ENCODE measurements around the gene CYP2A6. TPM values are rescaled to one million over a fixed set of nuclear protein-coding genes. Genes with fewer than 3 reads are reported as not detected.

The CYP2A6 gene
- total RNA-seq, 2 experiments from 2014 or later = not detected

- Mint-ChIP-seq H3K27me3 (no peaks in the 10 kb centered on the region), H3K27ac (peak overlapping the region; percentile 88), H3K9me3 (ENCODE audit: low read depth) (no peaks in the 10 kb centered on the region), H3K36me3 (ENCODE audit: low read depth) (peaks cover 28% of the 10 kb centered on the region), H3K4me1 (peaks cover 62% of the 10 kb centered on the region), H3K4me3 (peak overlapping the region; percentile 91)
- ChIA-PET CTCF (interaction anchor here (1.1 to 4.3 kb wide), 3 partner anchors 19 to 137 kb away, joined by 3 to 47 read pairs (median 12); partner anchors contain the start of gene RAB4B), POLR2A (interaction anchor here (1.1 to 1.8 kb wide), 3 partner anchors 21 to 83 kb away, joined by 3 to 25 read pairs (median 6); partner anchors contain the start of genes COQ8B, ITPKC and RAB4B)
- ATAC-seq = no peak
- intact Hi-C loops (cut with DNase I, micrococcal nuclease) = loop anchor here (1.0 to 10.0 kb wide), 11 partner anchors 83 to 1063 kb away; partner anchors contain the start of genes AKT2 (in 1 of the 2), CCDC97 (in 1 of the 2), COQ8B (in 1 of the 2) and DYRK1B (in 1 of the 2)
- DNase-seq = peak; percentile 50
These were observed 50.5 kb downstream of the CYP2A6 start for GRCh38 chr19:40799558-40800338.

- H3K4me1 Mint-ChIP-seq = peaks cover 54% of the 10 kb centered on the region
- CTCF ChIA-PET = interaction anchor here (0.6 to 4.3 kb wide), 8 partner anchors 8 to 136 kb away, joined by 3 to 47 read pairs (median 4); partner anchors contain the start of genes ACTMAP, RAB4B and SNRPA
- H3K4me3 Mint-ChIP-seq = peak within 1 kb of the TSS; percentile 91
These were observed 51.3 kb downstream of the CYP2A6 start, which contains the start of gene EGLN2 for GRCh38 chr19:40798683-40799557. Gene EGLN2, plus strand, starts transcription at chr19:40799191. Its CDS starts 1,382 bp downstream, at chr19:40800573.

GRCh38 chr19:40797963-40798682 lies 52.1 kb downstream of the CYP2A6 start:
- intact Hi-C loops (cut with DNase I, micrococcal nuclease) = loop anchor here (1.0 to 10.0 kb wide), 15 partner anchors 20 to 1064 kb away; partner anchors contain the start of genes COQ8B (in 2 of the 2), RAB4B (in 2 of the 2), SNRPA (in 2 of the 2) and AKT2 (in 1 of the 2)
- peaks cover 46% of the 10 kb centered on the region for H3K4me1 Mint-ChIP-seq
- ChIA-PET CTCF (interaction anchor here (0.6 to 4.3 kb wide), 8 partner anchors 8 to 136 kb away, joined by 3 to 47 read pairs (median 4); partner anchors contain the start of gene RAB4B), POLR2A (interaction anchor here (0.5 to 1.8 kb wide), 8 partner anchors 9 to 829 kb away, joined by 3 to 25 read pairs (median 6); partner anchors contain the start of genes ACTMAP, COQ8B, ITPKC and RAB4B)
- DNase-seq (peak; percentile 82), ATAC-seq (peak; percentile 41)
- H3K9me3 Mint-ChIP-seq (ENCODE audit: low read depth) = no peaks in the 10 kb centered on the region
- no peaks in the 10 kb centered on the region for H3K27me3 Mint-ChIP-seq
- H3K36me3 Mint-ChIP-seq (ENCODE audit: low read depth) = peaks cover 18% of the 10 kb centered on the region
- H3K4me3 Mint-ChIP-seq = peak overlapping the region; percentile 91
- peak overlapping the region; percentile 97 for H3K27ac Mint-ChIP-seq

More at GRCh38 chr19:40798683-40799557, 51.3 kb downstream of the CYP2A6 start, which contains the start of gene EGLN2:
- POLR2A ChIA-PET = interaction anchor here (0.5 to 1.8 kb wide), 8 partner anchors 8 to 139 kb away, joined by 3 to 25 read pairs (median 6); partner anchors contain the start of genes ACTMAP, COQ8B, ITPKC and RAB4B
- ATAC-seq (peak; percentile 85), DNase-seq (peak; percentile 100)
- H3K27me3 Mint-ChIP-seq = no peaks in the 10 kb centered on the region
- no peaks in the 10 kb centered on the region for H3K9me3 Mint-ChIP-seq (ENCODE audit: low read depth)
- H3K36me3 Mint-ChIP-seq (ENCODE audit: low read depth) = peaks cover 22% of the 10 kb centered on the region
- intact Hi-C loops (cut with DNase I, micrococcal nuclease) = loop anchor here (1.0 to 10.0 kb wide), 16 partner anchors 21 to 1063 kb away; partner anchors contain the start of genes COQ8B (in 2 of the 2), NUMBL (in 2 of the 2), RAB4B (in 2 of the 2) and SNRPA (in 2 of the 2)
- H3K27ac Mint-ChIP-seq = peak within 1 kb of the TSS; percentile 97

- ATAC-seq (no peak), DNase-seq (no peak)
- Mint-ChIP-seq H3K36me3 (ENCODE audit: low read depth) (peaks cover 18% of the 10 kb centered on the region), H3K4me3 (peak overlapping the region; percentile 91), H3K27ac (peak overlapping the region; percentile 97), H3K27me3 (no peaks in the 10 kb centered on the region), H3K9me3 (ENCODE audit: low read depth) (no peaks in the 10 kb centered on the region), H3K4me1 (peaks cover 46% of the 10 kb centered on the region)
- intact Hi-C loops (cut with DNase I, micrococcal nuclease) = loop anchor here (5.0 to 10.0 kb wide), 3 partner anchors 370 to 1065 kb away; partner anchors contain the start of genes AKT2 (in 1 of the 2), RPS19 (in 1 of the 2) and SERTAD1 (in 1 of the 2)
- ChIA-PET CTCF (interaction anchor here (1.1 to 4.3 kb wide), 6 partner anchors 9 to 135 kb away, joined by 3 to 47 read pairs (median 4); partner anchors contain the start of gene RAB4B), POLR2A (interaction anchor here (0.6 to 1.8 kb wide), 6 partner anchors 9 to 829 kb away, joined by 3 to 25 read pairs (median 7); partner anchors contain the start of genes ACTMAP, RAB4B and SNRPA)
These were observed 52.9 kb downstream of the CYP2A6 start for GRCh38 chr19:40797166-40797962.

Other genes starting within 250 kb of the CYP2A6 start
- 100 to 1,000 TPM; 142 to 145 TPM for gene LTBP4, start 249.1 kb downstream of the CYP2A6 start, total RNA-seq
- gene NUMBL, start 159.8 kb downstream of the CYP2A6 start, total RNA-seq = 10 to 100 TPM; 11.6 to 18.0 TPM
- 10 to 100 TPM; 21.2 to 29.9 TPM for gene COQ8B, start 133.6 kb downstream of the CYP2A6 start, total RNA-seq
- gene ITPKC, start 133.3 kb downstream of the CYP2A6 start, total RNA-seq = 1 to 10 TPM; 4.6 to 5.6 TPM
- gene ACTMAP, start 100.0 kb downstream of the CYP2A6 start, total RNA-seq = 10 to 100 TPM; 15.0 to 18.0 TPM
- gene SNRPA, start 99.2 kb downstream of the CYP2A6 start, total RNA-seq = 100 to 1,000 TPM; 245 to 465 TPM
- under 1 TPM in 1 of 2 experiments, not detected in 1; 0.57 TPM for gene MIA, start 74.9 kb downstream of the CYP2A6 start, total RNA-seq
- 10 to 100 TPM; 26.4 to 33.7 TPM for gene RAB4B, start 72.2 kb downstream of the CYP2A6 start, total RNA-seq
- gene EGLN2, start 51.3 kb downstream of the CYP2A6 start, total RNA-seq = 10 to 100 TPM; 85.6 to 86.6 TPM
- not detected for gene CYP2A7, start 31.8 kb upstream of the CYP2A6 start, total RNA-seq
- gene CYP2B6, start 140.8 kb upstream of the CYP2A6 start, total RNA-seq = not detected
- gene CYP2A13, start 238.0 kb upstream of the CYP2A6 start, total RNA-seq = not detected

Measured in activated CD4-positive, alpha-beta T cell treated with anti-CD3 and anti-CD28 coated beads for 36 hours (primary cell).